H1 (cell line): ENCODE data around the gene APOO. TPM values are rescaled to one million over a fixed set of nuclear protein-coding genes. Genes with fewer than 3 reads are reported as not detected.

ENCODE experiments used
- CTCF ChIA-PET: fragments of 300-600 bp; sonication (Branson Sonifier 250); formaldehyde crosslinking; loops from one replicate; lab custom pipeline; 2021; ENCODE audit not compliant: partially characterized antibody; lab: Charles Lee
- POLR2A ChIA-PET: fragments of 300-600 bp; sonication (Branson Sonifier 250); formaldehyde crosslinking; loops from one replicate; lab custom pipeline; 2021; ENCODE audit warnings: inconsistent platforms; ENCODE audit not compliant: partially characterized antibody; lab: Charles Lee
- DNase-seq, 2 experiments: peaks; one replicate each; pipeline versions ENCODE4 v3.0.0 to v3.0.0-alpha.2; 2010 to 2022; ENCODE audit warnings: low spot score in 2 of 2, low read depth in 1 of 2, mixed read lengths in 1 of 2
- FAIRE-seq: peaks from 2 replicates; lab custom pipeline; 2011; peaks lifted over from hg19 to GRCh38; lab: Jason Lieb, UNC
- H2AFZ ChIP-seq: 2 replicates; pipeline ENCODE4 v1.8.1; 2012; ENCODE audit warnings: low read length, inconsistent platforms
- H2AK5ac ChIP-seq: 2 replicates; pipeline ENCODE4 v1.6.1; 2013; ENCODE audit warnings: low read depth, low read length
- H2BK120ac ChIP-seq: replicated peaks from 2 replicates; pipeline ENCODE3; 2013; ENCODE audit warnings: low read depth, low read length, inconsistent platforms
- H2BK12ac ChIP-seq: 2 replicates; pipeline ENCODE4 v1.6.1; 2013; ENCODE audit warnings: low read depth, low read length
- H2BK15ac ChIP-seq: 2 replicates; pipeline ENCODE4 v1.6.1; 2013; ENCODE audit warnings: low read length
- H2BK20ac ChIP-seq: 2 replicates; pipeline ENCODE4 v1.6.1; 2013; ENCODE audit warnings: low read length
- H2BK5ac ChIP-seq: 2 replicates; pipeline ENCODE4 v1.6.1; 2013; ENCODE audit warnings: low read depth, low read length
- H3K14ac ChIP-seq: 2 replicates; pipeline ENCODE4 v1.6.1; 2013; ENCODE audit warnings: inconsistent platforms; ENCODE audit not compliant: insufficient read length
- H3K18ac ChIP-seq: 2 replicates; pipeline ENCODE4 v1.6.1; 2013; ENCODE audit warnings: low read length; ENCODE audit errors: extremely low read depth
- H3K23ac ChIP-seq: 2 replicates; pipeline ENCODE4 v1.6.1; 2013; ENCODE audit warnings: inconsistent platforms; ENCODE audit not compliant: insufficient read length
- H3K23me2 ChIP-seq: 2 replicates; pipeline ENCODE4 v1.6.1; 2013; ENCODE audit warnings: low read depth, low read length
- H3K27ac ChIP-seq: 2 replicates; pipeline ENCODE4 v1.6.1; 2011; ENCODE audit warnings: low read depth, low read length, inconsistent platforms
- H3K27me3 ChIP-seq, 4 experiments: replicated peaks in 1 of 4; 1 replicate in 1 of 4; 2 replicates in 3 of 4; pipeline versions ENCODE4 v1.6.1 to v1.8.1; 2011 to 2013; ENCODE audit warnings: low read length in 3 of 4, mild to moderate bottlenecking in 3 of 4, inconsistent platforms in 2 of 4, mixed read lengths in 2 of 4, moderate library complexity in 1 of 4; ENCODE audit not compliant: control insufficient read depth in 3 of 4, insufficient read depth in 3 of 4; ENCODE audit errors: extremely low read depth in 1 of 4
- H3K36me3 ChIP-seq, 4 experiments: 2 replicates each; pipeline versions ENCODE4 v1.6.1 to v1.8.1; 2011 to 2013; ENCODE audit warnings: mild to moderate bottlenecking in 4 of 4, low read length in 3 of 4, moderate library complexity in 2 of 4, control low read depth in 1 of 4, inconsistent platforms in 1 of 4; ENCODE audit not compliant: insufficient read depth in 4 of 4, control insufficient read depth in 2 of 4
- H3K4ac ChIP-seq: replicated peaks from 2 replicates; pipeline ENCODE3; 2013; ENCODE audit warnings: low read length, low read depth, mixed read lengths, inconsistent platforms; ENCODE audit not compliant: insufficient read length
- H3K4me1 ChIP-seq, 4 experiments: replicated peaks in 1 of 4; 1 replicate in 1 of 4; 2 replicates in 3 of 4; pipeline versions ENCODE4 v1.6.1 to v1.8.1; 2011 to 2013; ENCODE audit warnings: low read length in 3 of 4, inconsistent platforms in 2 of 4, mixed read lengths in 1 of 4; ENCODE audit not compliant: insufficient read depth in 4 of 4, control insufficient read depth in 3 of 4
- H3K4me2 ChIP-seq, 2 experiments: 2 replicates each; pipeline versions ENCODE4 v1.6.1 to v1.8.1; 2011 to 2013; ENCODE audit warnings: low read depth in 2 of 2, low read length in 2 of 2, control low read depth in 1 of 2, inconsistent platforms in 1 of 2, mild to moderate bottlenecking in 1 of 2; ENCODE audit not compliant: insufficient read depth in 1 of 2
- H3K4me3 ChIP-seq, 4 experiments: fragments of 200-600, 300-600 bp in 1 of 4; sonication (generic), shearing (Covaris generic), sonication (Bioruptor Twin) in 1 of 4; 2 replicates each; pipeline versions ENCODE4 v1.5.1 to v1.8.1; 2011 to 2016; ENCODE audit warnings: low read length in 4 of 4, low read depth in 3 of 4, control low read depth in 2 of 4, inconsistent platforms in 2 of 4, mild to moderate bottlenecking in 2 of 4, mixed read lengths in 1 of 4, moderate library complexity in 1 of 4; ENCODE audit not compliant: insufficient read depth in 2 of 4; ENCODE audit errors: extremely low read depth in 1 of 4
- H3K56ac ChIP-seq: replicated peaks from 2 replicates; pipeline ENCODE3; 2013; ENCODE audit warnings: low read depth, mild to moderate bottlenecking, mixed read lengths, low read length, inconsistent platforms; ENCODE audit not compliant: insufficient read length
- H3K79me1 ChIP-seq: 2 replicates; pipeline ENCODE4 v1.6.1; 2013; ENCODE audit warnings: low read depth, low read length, control low read depth
- H3K79me2 ChIP-seq, 2 experiments: 2 replicates each; pipeline versions ENCODE4 v1.6.1 to v1.8.1; 2012 to 2013; ENCODE audit warnings: low read length in 2 of 2, mild to moderate bottlenecking in 2 of 2, inconsistent platforms in 1 of 2; ENCODE audit not compliant: insufficient read depth in 2 of 2, control insufficient read depth in 1 of 2
- H3K9ac ChIP-seq, 4 experiments: replicated peaks in 1 of 4; 1 replicate in 1 of 4; 2 replicates in 3 of 4; pipeline versions ENCODE4 v1.6.1 to v1.8.1; 2011 to 2013; ENCODE audit warnings: low read depth in 3 of 4, low read length in 3 of 4, control low read depth in 2 of 4, mild to moderate bottlenecking in 2 of 4, moderate library complexity in 2 of 4, inconsistent platforms in 1 of 4; ENCODE audit errors: extremely low read depth in 1 of 4
- H3K9me3 ChIP-seq, 2 experiments: 2 replicates each; pipeline versions ENCODE4 v1.6.1 to v1.8.1; 2012 to 2013; ENCODE audit warnings: mild to moderate bottlenecking in 2 of 2, moderate library complexity in 2 of 2, control low read depth in 1 of 2, inconsistent platforms in 1 of 2, low read depth in 1 of 2, low read length in 1 of 2, mixed read lengths in 1 of 2; ENCODE audit not compliant: insufficient read depth in 2 of 2
- H4K20me1 ChIP-seq, 2 experiments: replicated peaks in 1 of 2; 2 replicates each; pipeline versions ENCODE3 to v1.8.1; 2011 to 2013; ENCODE audit warnings: inconsistent platforms in 2 of 2, low read length in 2 of 2, mild to moderate bottlenecking in 1 of 2; ENCODE audit not compliant: insufficient read depth in 2 of 2, control insufficient read depth in 1 of 2
- H4K5ac ChIP-seq: 2 replicates; pipeline ENCODE4 v1.6.1; 2013; ENCODE audit warnings: low read length, low read depth, mixed read lengths, inconsistent platforms; ENCODE audit not compliant: insufficient read length
- H4K8ac ChIP-seq: 2 replicates; pipeline ENCODE4 v1.8.0; 2013; ENCODE audit warnings: mild to moderate bottlenecking, moderate library complexity, low read length, inconsistent platforms; ENCODE audit not compliant: insufficient read depth; ENCODE audit errors: extremely low read depth
- H4K91ac ChIP-seq: replicated peaks from 2 replicates; pipeline ENCODE3; 2013; ENCODE audit warnings: low read length, mixed read lengths, inconsistent platforms; ENCODE audit not compliant: insufficient read length
- BRCA1 ChIP-seq: IDR thresholded peaks from 2 replicates; pipeline ENCODE4 v1.6.1; 2012; ENCODE audit warnings: low read depth, low read length, improper control_type of control experiment
- CTBP2 ChIP-seq: IDR thresholded peaks from 2 replicates; pipeline ENCODE4 v1.7.0; 2011; ENCODE audit warnings: borderline replicate concordance, mild to moderate bottlenecking, moderate library complexity, mixed read lengths, low read length; ENCODE audit not compliant: insufficient read depth, insufficient read length
- POLR2AphosphoS5 ChIP-seq: IDR thresholded peaks from 2 replicates; pipeline ENCODE4 v1.6.1; 2011; ENCODE audit warnings: low read depth, low read length
- POU5F1 ChIP-seq: IDR thresholded peaks from 2 replicates; pipeline ENCODE4 v1.6.1; 2011; ENCODE audit warnings: low read depth, mild to moderate bottlenecking, low read length, moderate library complexity
- RAD21 ChIP-seq, 2 experiments: IDR thresholded peaks in 1 of 2; conservative IDR thresholded peaks in 1 of 2; 2 replicates each; pipeline ENCODE4 v1.6.1; 2011; ENCODE audit warnings: low read depth in 2 of 2, low read length in 2 of 2, improper control_type of control experiment in 1 of 2, inconsistent platforms in 1 of 2, mild to moderate bottlenecking in 1 of 2, moderate library complexity in 1 of 2
- RFX5 ChIP-seq: IDR thresholded peaks from 2 replicates; pipeline ENCODE4 v1.6.1; 2011; ENCODE audit warnings: low read depth, low read length, improper control_type of control experiment, borderline replicate concordance
- SRF ChIP-seq: IDR thresholded peaks from 2 replicates; pipeline ENCODE4 v1.6.1; 2011; ENCODE audit warnings: mild to moderate bottlenecking, low read depth, low read length, moderate library complexity
- WGBS, 2 experiments: shearing (Covaris generic) in 1 of 2; methylation state at CpG; one replicate each; pipeline versions ENCODE4 v1.1.6 to v1.1.7; 2013 to 2015; ENCODE audit warnings: low lambda C conversion rate in 2 of 2, mixed read lengths in 2 of 2, inconsistent platforms in 1 of 2, low coverage in 1 of 2, missing lambda C conversion rate in 1 of 2; ENCODE audit not compliant: insufficient replicate concordance in 2 of 2, insufficient coverage in 1 of 2, insufficient read length in 1 of 2; ENCODE audit errors: extremely low coverage in 1 of 2, missing lambda C conversion rate in 1 of 2; 5-methylcytosine and 5-hydroxymethylcytosine counted together
- polyA plus RNA-seq, 7 experiments: library from polyadenylated mRNA; depleted of rRNA in 3 of 7; stranded (reverse) in 5 of 7; unstranded in 2 of 7; fragments of >200 nt in 5 of 7; fragments of 200-250 nt in 2 of 7; gene quantifications; 1 replicate in 5 of 7; 2 replicates in 1 of 7; 4 replicates in 1 of 7; pipeline versions ENCODE4 v1.2.1 to v1.2.3, GENCODE V29; 2011 to 2013; ENCODE audit warnings: missing spikeins in 2 of 7, mixed read lengths in 2 of 7
- total RNA-seq: library from RNA; stranded (reverse); fragmentation: NEBNext Ultra II Directional; extraction: Animal tissue kit (Norgen Biotek cat#: 25700); gene quantifications from 2 replicates; pipeline ENCODE4 v1.2.1, GENCODE V29; 2021

APOO gene
- total and polyA plus RNA-seq, 2 of the 8 experiments (the other 6 are each of a cell fraction or from before 2014, with no cell fraction given): 25.7 to 45.0 TPM

DNA sequence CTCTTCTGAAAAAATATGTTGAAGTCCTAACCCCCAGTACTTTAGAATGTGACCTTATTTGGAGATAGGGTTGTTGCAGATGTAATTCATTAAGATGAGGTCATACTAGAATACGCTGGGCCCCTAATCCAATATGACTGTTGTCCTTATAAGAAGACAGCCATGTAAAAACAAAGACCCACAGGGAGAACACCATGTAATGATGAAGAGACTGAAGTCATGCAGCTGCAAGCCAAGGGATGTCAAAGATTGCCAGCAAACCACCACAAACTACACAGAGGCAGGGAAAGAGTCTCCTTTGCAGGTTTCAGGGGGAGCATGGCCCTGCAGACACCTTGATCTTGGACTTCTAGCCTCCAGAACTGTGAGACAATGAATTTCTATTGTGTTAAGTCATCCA, 37.5 kb upstream of the APOO start:
- FAIRE-seq (no peak), DNase-seq (no peak)
- Histone ChIP-seq H3K4me3 (no peak overlapping the region), H3K23me2 (no peaks in the 10 kb centered on the region), H2AFZ (no peak overlapping the region), H3K9ac (no peak overlapping the region), H3K56ac (no peak overlapping the region), H2BK20ac (no peak overlapping the region), H4K5ac (no peak overlapping the region), H3K14ac (no peak overlapping the region), H2BK15ac (no peak overlapping the region), H3K4me2 (no peak overlapping the region), H3K9me3 (no peaks in the 10 kb centered on the region), H3K27me3 (no peaks in the 10 kb centered on the region), H3K79me1 (no peaks in the 10 kb centered on the region), H2BK12ac (no peak overlapping the region), H3K79me2 (no peaks in the 10 kb centered on the region), H2AK5ac (no peak overlapping the region), H3K36me3 (no peaks in the 10 kb centered on the region), H3K27ac (no peak overlapping the region), H3K18ac (no peak overlapping the region), H2BK120ac (no peak overlapping the region), H2BK5ac (no peak overlapping the region), H3K23ac (no peak overlapping the region), H3K4ac (no peak overlapping the region), H4K8ac (no peak overlapping the region), H4K20me1 (no peaks in the 10 kb centered on the region), H3K4me1 (no peaks in the 10 kb centered on the region), H4K91ac (no peak overlapping the region)
- TF ChIP-seq RAD21 (IDR thresholded peaks at IDR 0.05 in 1 of 2, conservative IDR thresholded peaks at IDR 0.05 in 1 of 2; ENCODE audit: low read depth in 2 of 2, low read length in 2 of 2) (no peak), BRCA1 (no peak), RFX5 (no peak), SRF (peak; percentile 21; the same call in 1 of the 2 replicates), POU5F1 (no peak), POLR2AphosphoS5 (no peak), CTBP2 (no peak)
- ChIA-PET CTCF (interaction anchor here (0.6 kb wide), 1 partner anchor 616 kb away, joined by 3 read pairs; no protein-coding TSS in a partner anchor), POLR2A (no interaction called here)
- 100% methylated on average over 1 of the region's 1 CpG; no CpG with 5 or more reads in 1 of the 2 experiments for WGBS, 2 experiments
